ENCODE results near the gene ILK.

ILK gene

GRCh38 chr11:6646071-6646470, 42.5 kb downstream of the ILK start:
- no peak overlapping the region for H3K27ac Mint-ChIP-seq
- no peaks in the 10 kb centered on the region for H3K36me3 Mint-ChIP-seq (ENCODE audit: low read depth)
- DNase-seq, result peak; percentile 28
- no peaks in the 10 kb centered on the region for H3K9me3 Mint-ChIP-seq
- H3K4me3 Mint-ChIP-seq, result no peak overlapping the region
- no peaks in the 10 kb centered on the region for H3K4me1 Mint-ChIP-seq
- no peak for ATAC-seq
- H3K27me3 Mint-ChIP-seq, result no peaks in the 10 kb centered on the region

- no peak overlapping the region for H3K27ac Mint-ChIP-seq
- no peaks in the 10 kb centered on the region for H3K36me3 Mint-ChIP-seq (ENCODE audit: low read depth)
- DNase-seq, result no peak
- H3K9me3 Mint-ChIP-seq, result no peaks in the 10 kb centered on the region
- H3K27me3 Mint-ChIP-seq, result no peaks in the 10 kb centered on the region
- no peak overlapping the region for H3K4me3 Mint-ChIP-seq
- no peak for ATAC-seq
- no peaks in the 10 kb centered on the region for H3K4me1 Mint-ChIP-seq
These were observed 43.0 kb downstream of the ILK start for GRCh38 chr11:6646576-6646917.

- Mint-ChIP-seq H3K4me3 (no peak overlapping the region), H3K4me1 (no peaks in the 10 kb centered on the region), H3K27me3 (no peaks in the 10 kb centered on the region), H3K27ac (no peak overlapping the region), H3K36me3 (ENCODE audit: low read depth) (no peaks in the 10 kb centered on the region), H3K9me3 (no peaks in the 10 kb centered on the region)
- peak; percentile 33 for DNase-seq
- ATAC-seq, result no peak
These were observed 43.5 kb downstream of the ILK start for GRCh38 chr11:6646918-6647679.

GRCh38 chr11:6647836-6648235, 44.3 kb downstream of the ILK start:
- no peak overlapping the region for H3K27ac Mint-ChIP-seq
- DNase-seq (no peak), ATAC-seq (no peak)
- no peaks in the 10 kb centered on the region for H3K27me3 Mint-ChIP-seq
- no peaks in the 10 kb centered on the region for H3K36me3 Mint-ChIP-seq (ENCODE audit: low read depth)
- H3K9me3 Mint-ChIP-seq, result no peaks in the 10 kb centered on the region
- no peaks in the 10 kb centered on the region for H3K4me1 Mint-ChIP-seq
- H3K4me3 Mint-ChIP-seq, result no peak overlapping the region

GRCh38 chr11:6648501-6648900, 44.9 kb downstream of the ILK start:
- Mint-ChIP-seq H3K27ac (no peak overlapping the region), H3K36me3 (ENCODE audit: low read depth) (no peaks in the 10 kb centered on the region), H3K4me1 (no peaks in the 10 kb centered on the region), H3K27me3 (no peaks in the 10 kb centered on the region), H3K4me3 (no peak overlapping the region), H3K9me3 (no peaks in the 10 kb centered on the region)
- ATAC-seq, result no peak
- no peak for DNase-seq

- H3K4me3 Mint-ChIP-seq, result no peak overlapping the region
- no peaks in the 10 kb centered on the region for H3K9me3 Mint-ChIP-seq
- no peaks in the 10 kb centered on the region for H3K27me3 Mint-ChIP-seq
- no peak for ATAC-seq
- DNase-seq, result no peak
- no peak overlapping the region for H3K27ac Mint-ChIP-seq
- no peaks in the 10 kb centered on the region for H3K36me3 Mint-ChIP-seq (ENCODE audit: low read depth)
- no peaks in the 10 kb centered on the region for H3K4me1 Mint-ChIP-seq
These were observed 46.5 kb downstream of the ILK start for GRCh38 chr11:6650104-6650503.

- peaks cover 1% of the 10 kb centered on the region for H3K27me3 Mint-ChIP-seq
- no peak overlapping the region for H3K4me3 Mint-ChIP-seq
- no peaks in the 10 kb centered on the region for H3K9me3 Mint-ChIP-seq
- peak; percentile 87 for ATAC-seq
- H3K27ac Mint-ChIP-seq, result no peak overlapping the region
- peak; percentile 47 for DNase-seq
- H3K36me3 Mint-ChIP-seq (ENCODE audit: low read depth), result no peaks in the 10 kb centered on the region
- H3K4me1 Mint-ChIP-seq, result peaks cover 1% of the 10 kb centered on the region
These were observed 47.4 kb downstream of the ILK start for GRCh38 chr11:6650980-6651379.

- DNase-seq, result no peak
- no peaks in the 10 kb centered on the region for H3K36me3 Mint-ChIP-seq (ENCODE audit: low read depth)
- no peaks in the 10 kb centered on the region for H3K9me3 Mint-ChIP-seq
- H3K4me3 Mint-ChIP-seq, result no peak overlapping the region
- peaks cover 11% of the 10 kb centered on the region for H3K27me3 Mint-ChIP-seq
- peaks cover 4% of the 10 kb centered on the region for H3K4me1 Mint-ChIP-seq
- H3K27ac Mint-ChIP-seq, result no peak overlapping the region
- ATAC-seq, result no peak
These were observed 48.6 kb downstream of the ILK start for GRCh38 chr11:6652182-6652581.

GRCh38 chr11:6653097-6653496, 49.5 kb downstream of the ILK start:
- Mint-ChIP-seq H3K27ac (no peak overlapping the region), H3K27me3 (peaks cover 11% of the 10 kb centered on the region), H3K4me1 (peaks cover 4% of the 10 kb centered on the region), H3K9me3 (no peaks in the 10 kb centered on the region), H3K36me3 (ENCODE audit: low read depth) (no peaks in the 10 kb centered on the region), H3K4me3 (no peak overlapping the region)
- no peak for ATAC-seq
- DNase-seq, result no peak

- ATAC-seq (no peak), DNase-seq (no peak)
- Mint-ChIP-seq H3K4me3 (no peak overlapping the region), H3K27me3 (peaks cover 11% of the 10 kb centered on the region), H3K9me3 (no peaks in the 10 kb centered on the region), H3K27ac (no peak overlapping the region), H3K4me1 (peaks cover 4% of the 10 kb centered on the region), H3K36me3 (ENCODE audit: low read depth) (no peaks in the 10 kb centered on the region)
These were observed 50.1 kb downstream of the ILK start for GRCh38 chr11:6653656-6654055.

GRCh38 chr11:6654281-6655019, 50.9 kb downstream of the ILK start:
- H3K27me3 Mint-ChIP-seq, result peaks cover 11% of the 10 kb centered on the region
- no peak for ATAC-seq
- H3K36me3 Mint-ChIP-seq (ENCODE audit: low read depth), result no peaks in the 10 kb centered on the region
- peaks cover 4% of the 10 kb centered on the region for H3K4me1 Mint-ChIP-seq
- no peak overlapping the region for H3K27ac Mint-ChIP-seq
- no peaks in the 10 kb centered on the region for H3K9me3 Mint-ChIP-seq
- H3K4me3 Mint-ChIP-seq, result no peak overlapping the region
- DNase-seq, result no peak

GRCh38 chr11:6655020-6655789, 51.6 kb downstream of the ILK start:
- no peak overlapping the region for H3K27ac Mint-ChIP-seq

GRCh38 chr11:6655790-6656583, 52.4 kb downstream of the ILK start, which contains the start of gene DCHS1:
TSS of gene DCHS1 (minus strand) at chr11:6655809. CDS start at chr11:6641613, 14,196 bp downstream.
- no peaks in the 10 kb centered on the region for H3K9me3 Mint-ChIP-seq
- peaks cover 4% of the 10 kb centered on the region for H3K4me1 Mint-ChIP-seq
- H3K4me3 Mint-ChIP-seq, result peak within 1 kb of the TSS; percentile 52
- H3K27me3 Mint-ChIP-seq, result peaks cover 11% of the 10 kb centered on the region
- DNase-seq (no peak), ATAC-seq (no peak)
- no peak within 1 kb of the TSS for H3K27ac Mint-ChIP-seq
- H3K36me3 Mint-ChIP-seq (ENCODE audit: low read depth), result no peaks in the 10 kb centered on the region

More at GRCh38 chr11:6655020-6655789, 51.6 kb downstream of the ILK start:
- H3K27me3 Mint-ChIP-seq, result peaks cover 11% of the 10 kb centered on the region
- DNase-seq (peak; percentile 25), ATAC-seq (peak; percentile 26)
- H3K4me1 Mint-ChIP-seq, result peaks cover 4% of the 10 kb centered on the region
- no peaks in the 10 kb centered on the region for H3K9me3 Mint-ChIP-seq
- no peak overlapping the region for H3K4me3 Mint-ChIP-seq
- no peaks in the 10 kb centered on the region for H3K36me3 Mint-ChIP-seq (ENCODE audit: low read depth)

GRCh38 chr11:6656584-6656915, 53.0 kb downstream of the ILK start:
- no peaks in the 10 kb centered on the region for H3K36me3 Mint-ChIP-seq (ENCODE audit: low read depth)
- DNase-seq, result no peak
- H3K4me1 Mint-ChIP-seq, result peaks cover 4% of the 10 kb centered on the region
- H3K27ac Mint-ChIP-seq, result no peak overlapping the region
- H3K9me3 Mint-ChIP-seq, result no peaks in the 10 kb centered on the region
- H3K27me3 Mint-ChIP-seq, result peaks cover 11% of the 10 kb centered on the region
- H3K4me3 Mint-ChIP-seq, result peak overlapping the region; percentile 52
- ATAC-seq, result no peak

Data from activated naive CD8-positive, alpha-beta T cell treated with anti-CD3 and anti-CD28 coated beads, Interleukin-2, amount 50 U/mL, for 24 hours (primary cell).